Calu3 (cell line): ENCODE results near the gene CNTN5. TPM values are rescaled to one million over a fixed set of nuclear protein-coding genes. Genes with fewer than 3 reads are reported as not detected.

Experiments
- BruUV-seq: library from RNA; stranded (reverse); fragments of 400-500 nt; replicated peaks from 2 replicates; lab custom pipeline; 2021; lab: Mats Ljungman, UMichigan
- CTCF ChIA-PET: fragments of 300-600 bp; sonication (Branson Sonifier 250); formaldehyde crosslinking; loops from one replicate; lab custom pipeline; 2022; ENCODE audit warnings: antibody characterized with exemption; lab: Charles Lee
- DNase-seq: peaks from one replicate; pipeline ENCODE4 v3.0.0; 2022
- H3K27ac Mint-ChIP-seq: one replicate; pipeline ENCODE4 v1.8.0; 2022; ENCODE audit warnings: mixed read lengths; ENCODE audit not compliant: unreplicated experiment
- H3K27me3 Mint-ChIP-seq: one replicate; pipeline ENCODE4 v1.8.0; 2022; ENCODE audit warnings: mixed read lengths; ENCODE audit not compliant: unreplicated experiment
- H3K36me3 Mint-ChIP-seq: one replicate; pipeline ENCODE4 v1.8.0; 2022; ENCODE audit warnings: mild to moderate bottlenecking, moderate library complexity, mixed read lengths; ENCODE audit not compliant: insufficient read depth, unreplicated experiment
- H3K4me1 Mint-ChIP-seq: one replicate; pipeline ENCODE4 v1.8.0; 2022; ENCODE audit warnings: mild to moderate bottlenecking, low read depth, mixed read lengths; ENCODE audit not compliant: unreplicated experiment
- H3K4me3 Mint-ChIP-seq: one replicate; pipeline ENCODE4 v1.8.0; 2022; ENCODE audit warnings: mild to moderate bottlenecking, low read depth, moderate library complexity, mixed read lengths; ENCODE audit not compliant: unreplicated experiment
- H3K9me3 Mint-ChIP-seq: one replicate; pipeline ENCODE4 v1.8.0; 2022; ENCODE audit warnings: low read depth, mixed read lengths; ENCODE audit not compliant: unreplicated experiment
- CTCF ChIP-seq: fragments of 200-600 bp; IDR thresholded peaks from one replicate; pipeline ENCODE4 v1.8.0; 2022; ENCODE audit warnings: antibody characterized with exemption; ENCODE audit not compliant: unreplicated experiment
- intact Hi-C: fragments of 100-400 bp; cut with micrococcal nuclease; formaldehyde crosslinking; loops from one replicate; pipeline ENCODE4 v1.10.0; 2022; ENCODE audit not compliant: unreplicated experiment
- total RNA-seq: library from RNA; stranded (reverse); gene quantifications from 2 replicates; pipeline ENCODE4 v1.2.3, GENCODE V29; 2022

CNTN5 gene
- total RNA-seq, 1 experiment from 2014 or later: not detected

GRCh38 chr11:100176456-100176855, 1155.7 kb downstream of the CNTN5 start:
- no peaks in the 10 kb centered on the region for H3K9me3 Mint-ChIP-seq
- H3K4me3 Mint-ChIP-seq: no peak overlapping the region
- H3K36me3 Mint-ChIP-seq: no peaks in the 10 kb centered on the region
- CTCF ChIA-PET: interaction anchor here (0.7 kb wide), 1 partner anchor 16 kb away, joined by 3 read pairs; no protein-coding TSS in a partner anchor
- BruUV-seq: no TSS peak
- DNase-seq: no peak
- H3K27ac Mint-ChIP-seq: no peak overlapping the region
- intact Hi-C loops: no loop called here
- peaks cover 13% of the 10 kb centered on the region for H3K27me3 Mint-ChIP-seq
- TF ChIP-seq CTCF: no peak
- no peaks in the 10 kb centered on the region for H3K4me1 Mint-ChIP-seq

- intact Hi-C loops: no loop called here
- H3K9me3 Mint-ChIP-seq: no peaks in the 10 kb centered on the region
- BruUV-seq: no TSS peak
- no peaks in the 10 kb centered on the region for H3K36me3 Mint-ChIP-seq
- no peaks in the 10 kb centered on the region for H3K4me1 Mint-ChIP-seq
- H3K4me3 Mint-ChIP-seq: no peak overlapping the region
- no peak overlapping the region for H3K27ac Mint-ChIP-seq
- TF ChIP-seq CTCF: no peak
- no peak for DNase-seq
- peaks cover 13% of the 10 kb centered on the region for H3K27me3 Mint-ChIP-seq
- CTCF ChIA-PET: no interaction called here
Measured at GRCh38 chr11:100177651-100178050, 1156.9 kb downstream of the CNTN5 start.

- peaks cover 4% of the 10 kb centered on the region for H3K9me3 Mint-ChIP-seq
- no peak for DNase-seq
- H3K27me3 Mint-ChIP-seq: peaks cover 13% of the 10 kb centered on the region
- no peak overlapping the region for H3K4me3 Mint-ChIP-seq
- CTCF ChIA-PET: no interaction called here
- H3K36me3 Mint-ChIP-seq: no peaks in the 10 kb centered on the region
- TF ChIP-seq CTCF: no peak
- no peak overlapping the region for H3K27ac Mint-ChIP-seq
- H3K4me1 Mint-ChIP-seq: no peaks in the 10 kb centered on the region
- intact Hi-C loops: no loop called here
- no TSS peak for BruUV-seq
Measured at GRCh38 chr11:100182350-100182749, 1161.6 kb downstream of the CNTN5 start.

- BruUV-seq: no TSS peak
- intact Hi-C loops: no loop called here
- Mint-ChIP-seq H3K36me3 (no peaks in the 10 kb centered on the region), H3K9me3 (peaks cover 4% of the 10 kb centered on the region), H3K4me3 (no peak overlapping the region), H3K27me3 (peaks cover 9% of the 10 kb centered on the region), H3K27ac (no peak overlapping the region), H3K4me1 (no peaks in the 10 kb centered on the region)
- CTCF ChIA-PET: no interaction called here
- no peak for DNase-seq
- TF ChIP-seq CTCF: no peak
Measured at GRCh38 chr11:100182927-100183326, 1162.2 kb downstream of the CNTN5 start.
